IMR-90 (cell line): Measurements from ENCODE around the gene PVALEF. TPM values are rescaled to one million over a fixed set of nuclear protein-coding genes. Genes with fewer than 3 reads are reported as not detected.

Experiments used
- ATAC-seq: fragments of 200-7000 bp; cut with Tn5 transposase; 2 replicates; pipeline ENCODE4 v1.9.1; 2020; ENCODE audit warnings: low read depth, mild to moderate bottlenecking, moderate library complexity
- BruUV-seq: library from RNA; stranded (reverse); fragments of 400-500 nt; replicated peaks from 2 replicates; lab custom pipeline; 2021; lab: Mats Ljungman, UMichigan
- CTCF ChIA-PET: fragments of 300-600 bp; formaldehyde crosslinking; extraction: SDS; loops from one replicate; lab custom pipeline; 2021; ENCODE audit warnings: antibody characterized with exemption; lab: Yijun Ruan, JAX
- POLR2A ChIA-PET: fragments of 300-600 bp; sonication (Branson Sonifier 250); formaldehyde crosslinking; loops from one replicate; lab custom pipeline; 2022; ENCODE audit warnings: antibody characterized with exemption; ENCODE audit not compliant: unreplicated experiment; lab: Charles Lee
- DNase-seq: peaks from one replicate; pipeline ENCODE4 v3.0.0; 2013
- H2AFZ ChIP-seq: replicated peaks from 2 replicates; pipeline ENCODE3; 2013; ENCODE audit warnings: low read length, mild to moderate bottlenecking; ENCODE audit not compliant: poor library complexity
- H2AK5ac ChIP-seq: 2 replicates; pipeline ENCODE4 v1.6.1; 2013; ENCODE audit warnings: low read depth, low read length, inconsistent platforms
- H2AK9ac ChIP-seq: replicated peaks from 2 replicates; pipeline ENCODE3; 2013; ENCODE audit warnings: mild to moderate bottlenecking, low read depth, low read length, moderate library complexity; ENCODE audit not compliant: poor library complexity
- H2BK120ac ChIP-seq: 2 replicates; pipeline ENCODE4 v1.6.1; 2013; ENCODE audit warnings: low read depth, low read length, inconsistent platforms
- H2BK15ac ChIP-seq: 3 replicates; pipeline ENCODE4 v1.6.1; 2013; ENCODE audit warnings: low read depth, low read length, inconsistent platforms
- H2BK20ac ChIP-seq: 2 replicates; pipeline ENCODE4 v1.6.1; 2013; ENCODE audit warnings: low read depth, mild to moderate bottlenecking, inconsistent platforms, low read length, moderate library complexity
- H2BK5ac ChIP-seq: 2 replicates; pipeline ENCODE4 v1.6.1; 2013; ENCODE audit warnings: mild to moderate bottlenecking, low read depth, low read length, inconsistent platforms; ENCODE audit not compliant: poor library complexity, severe bottlenecking
- H3K14ac ChIP-seq: replicated peaks from 2 replicates; pipeline ENCODE4 v1.6.1; 2013; ENCODE audit warnings: low read depth, low read length, inconsistent platforms
- H3K18ac ChIP-seq: 2 replicates; pipeline ENCODE4 v1.6.1; 2013; ENCODE audit warnings: low read depth, low read length, control low read depth
- H3K23ac ChIP-seq: 2 replicates; pipeline ENCODE4 v1.6.1; 2013; ENCODE audit warnings: low read depth, low read length, inconsistent platforms
- H3K27ac ChIP-seq: 2 replicates; pipeline ENCODE4 v1.5.1; 2013; ENCODE audit warnings: mild to moderate bottlenecking, control low read depth, low read length; ENCODE audit not compliant: insufficient read depth
- H3K27me3 ChIP-seq: 2 replicates; pipeline ENCODE4 v1.6.1; 2013; ENCODE audit warnings: low read length; ENCODE audit not compliant: control insufficient read depth, insufficient read depth
- H3K36me3 ChIP-seq: 2 replicates; pipeline ENCODE4 v1.6.1; 2013; ENCODE audit warnings: low read length, mixed read lengths; ENCODE audit not compliant: control insufficient read depth, insufficient read depth
- H3K4ac ChIP-seq: 2 replicates; pipeline ENCODE4 v1.6.1; 2013; ENCODE audit warnings: low read depth, low read length, inconsistent platforms
- H3K4me1 ChIP-seq: 2 replicates; pipeline ENCODE4 v1.6.1; 2013; ENCODE audit warnings: low read length, mixed read lengths; ENCODE audit not compliant: control insufficient read depth, insufficient read depth
- H3K4me2 ChIP-seq: 2 replicates; pipeline ENCODE4 v1.6.1; 2013; ENCODE audit warnings: low read depth, mild to moderate bottlenecking, control low read depth, low read length, moderate library complexity
- H3K4me3 ChIP-seq: 2 replicates; pipeline ENCODE4 v1.5.1; 2013; ENCODE audit warnings: low read depth, mild to moderate bottlenecking, control low read depth, low read length, moderate library complexity; ENCODE audit not compliant: insufficient read depth
- H3K56ac ChIP-seq: 2 replicates; pipeline ENCODE4 v1.6.1; 2013; ENCODE audit warnings: low read length, inconsistent platforms; ENCODE audit not compliant: insufficient read depth; ENCODE audit errors: extremely low read depth
- H3K79me1 ChIP-seq, 2 experiments: 2 replicates each; pipeline ENCODE4 v1.6.1; 2013; ENCODE audit warnings: low read length in 2 of 2, inconsistent platforms in 1 of 2, low read depth in 1 of 2
- H3K9ac ChIP-seq: 2 replicates; pipeline ENCODE4 v1.6.1; 2013; ENCODE audit warnings: low read depth, low read length, control low read depth
- H3K9me1 ChIP-seq: 2 replicates; pipeline ENCODE4 v1.6.1; 2013; ENCODE audit warnings: low read length, inconsistent platforms; ENCODE audit not compliant: insufficient read depth
- H3K9me3 ChIP-seq: 2 replicates; pipeline ENCODE4 v1.6.1; 2013; ENCODE audit warnings: low read length; ENCODE audit not compliant: control insufficient read depth, insufficient read depth
- H4K20me1 ChIP-seq: 2 replicates; pipeline ENCODE4 v1.6.1; 2013; ENCODE audit warnings: low read length, inconsistent platforms; ENCODE audit not compliant: insufficient read depth
- H4K5ac ChIP-seq: 2 replicates; pipeline ENCODE4 v1.6.1; 2013; ENCODE audit warnings: mild to moderate bottlenecking, low read depth, low read length, control low read depth
- H4K8ac ChIP-seq, 2 experiments: 2 replicates each; pipeline ENCODE4 v1.6.1; 2013; ENCODE audit warnings: low read depth in 2 of 2, low read length in 2 of 2, control low read depth in 1 of 2, inconsistent platforms in 1 of 2
- H4K91ac ChIP-seq: 2 replicates; pipeline ENCODE4 v1.6.1; 2013; ENCODE audit warnings: low read depth, low read length, inconsistent platforms; ENCODE audit not compliant: insufficient read depth
- BHLHE40 ChIP-seq: fragments of 150-350 bp; IDR thresholded peaks from 2 replicates; pipeline ENCODE4 v1.6.1; 2016; ENCODE audit warnings: mild to moderate bottlenecking, low read depth, low read length
- FOS ChIP-seq: fragments of 150-350 bp; IDR thresholded peaks from 2 replicates; pipeline ENCODE4 v1.6.1; 2016; ENCODE audit warnings: low read depth, low read length
- MAFK ChIP-seq: IDR thresholded peaks from 2 replicates; pipeline ENCODE4 v1.6.1; 2012; ENCODE audit warnings: low read depth, low read length, improper control_type of control experiment
- MAZ ChIP-seq: IDR thresholded peaks from 2 replicates; pipeline ENCODE4 v1.6.1; 2012; ENCODE audit warnings: low read depth, mild to moderate bottlenecking, low read length, improper control_type of control experiment, moderate library complexity, borderline replicate concordance
- MXI1 ChIP-seq: IDR thresholded peaks from 2 replicates; pipeline ENCODE4 v1.6.1; 2012; ENCODE audit warnings: low read depth, mild to moderate bottlenecking, low read length, moderate library complexity, borderline replicate concordance
- POLR2A ChIP-seq: IDR thresholded peaks from 2 replicates; pipeline ENCODE4 v1.6.1; 2012; ENCODE audit warnings: mild to moderate bottlenecking, low read depth, low read length
- RFX5 ChIP-seq: IDR thresholded peaks from 2 replicates; pipeline ENCODE4 v1.8.0; 2012; ENCODE audit warnings: low read depth, mild to moderate bottlenecking, low read length, moderate library complexity
- WGBS, 2 experiments: methylation state at CpG; one replicate each; pipeline versions ENCODE4 v1.1.5 to v1.1.7; 2013; ENCODE audit warnings: missing lambda C conversion rate in 2 of 2; ENCODE audit not compliant: insufficient read length in 1 of 2; ENCODE audit errors: extremely low coverage in 2 of 2; 5-methylcytosine and 5-hydroxymethylcytosine counted together
- dilution Hi-C: fragments of 300-500 bp; cut with HindIII; formaldehyde crosslinking; loops from one replicate; pipeline ENCODE4 v1.14.3; 2018; ENCODE audit warnings: low sequenced_read_pairs; ENCODE audit not compliant: unreplicated experiment
- in situ Hi-C: fragments of 300-500 bp; cut with MboI; formaldehyde crosslinking; loops from 3 replicates; pipeline ENCODE4 v1.14.3; 2019; ENCODE audit warnings: low sequenced_read_pairs, inconsistent platforms, mixed read lengths
- intact Hi-C: fragments of 100-400 bp; cut with micrococcal nuclease; formaldehyde crosslinking; loops from 2 replicates; pipeline ENCODE4 v1.10.0; 2022
- polyA plus RNA-seq, 3 experiments: library from polyadenylated mRNA; depleted of rRNA; stranded (reverse); fragments of >200 nt; gene quantifications; 2 replicates each; pipeline ENCODE4 v1.2.3, GENCODE V29; 2012; ENCODE audit warnings: low replicate concordance in 1 of 3
- total RNA-seq: library from RNA; depleted of rRNA; stranded (reverse); fragments of >200 nt; gene quantifications from 2 replicates; pipeline ENCODE4 v1.2.3, GENCODE V29; 2012
- TF ChIP-seq, protein P1 (sequence below): conservative IDR thresholded peaks from 2 replicates; pipeline ENCODE4 v1.5.1; 2012; ENCODE audit warnings: mild to moderate bottlenecking, low read depth, low read length, improper control_type of control experiment

PVALEF gene
- total and polyA plus RNA-seq, 2 of the 4 experiments (the other 2 are of a cell fraction) = not detected

GRCh38 chr17:81217491-81217890 lies 52.2 kb downstream of the PVALEF start:
- dilution Hi-C loops (no loop called here), in situ Hi-C loops (no loop called here), intact Hi-C loops (no loop called here)
- no peak overlapping the region for H2BK20ac ChIP-seq
- no peak for TF ChIP-seq POLR2A
- TF ChIP-seq MXI1 = no peak
- TF ChIP-seq BHLHE40 = no peak
- no peak for TF ChIP-seq RFX5
- no peak for TF ChIP-seq MAZ
- TF ChIP-seq, protein P1, sequence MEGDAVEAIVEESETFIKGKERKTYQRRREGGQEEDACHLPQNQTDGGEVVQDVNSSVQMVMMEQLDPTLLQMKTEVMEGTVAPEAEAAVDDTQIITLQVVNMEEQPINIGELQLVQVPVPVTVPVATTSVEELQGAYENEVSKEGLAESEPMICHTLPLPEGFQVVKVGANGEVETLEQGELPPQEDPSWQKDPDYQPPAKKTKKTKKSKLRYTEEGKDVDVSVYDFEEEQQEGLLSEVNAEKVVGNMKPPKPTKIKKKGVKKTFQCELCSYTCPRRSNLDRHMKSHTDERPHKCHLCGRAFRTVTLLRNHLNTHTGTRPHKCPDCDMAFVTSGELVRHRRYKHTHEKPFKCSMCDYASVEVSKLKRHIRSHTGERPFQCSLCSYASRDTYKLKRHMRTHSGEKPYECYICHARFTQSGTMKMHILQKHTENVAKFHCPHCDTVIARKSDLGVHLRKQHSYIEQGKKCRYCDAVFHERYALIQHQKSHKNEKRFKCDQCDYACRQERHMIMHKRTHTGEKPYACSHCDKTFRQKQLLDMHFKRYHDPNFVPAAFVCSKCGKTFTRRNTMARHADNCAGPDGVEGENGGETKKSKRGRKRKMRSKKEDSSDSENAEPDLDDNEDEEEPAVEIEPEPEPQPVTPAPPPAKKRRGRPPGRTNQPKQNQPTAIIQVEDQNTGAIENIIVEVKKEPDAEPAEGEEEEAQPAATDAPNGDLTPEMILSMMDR = no peak
- TF ChIP-seq FOS = no peak
- no peak for TF ChIP-seq MAFK
- no peak overlapping the region for H3K4ac ChIP-seq
- H3K23ac ChIP-seq = no peak overlapping the region
- no peaks in the 10 kb centered on the region for H3K9me3 ChIP-seq
- H3K9ac ChIP-seq = no peak overlapping the region
- H4K8ac ChIP-seq = no peak overlapping the region
- no peak overlapping the region for H3K4me2 ChIP-seq
- no peaks in the 10 kb centered on the region; the same call in 1 of the 2 replicates for H4K20me1 ChIP-seq
- H2AK5ac ChIP-seq = no peak overlapping the region
- no peak overlapping the region for H2BK5ac ChIP-seq
- 94% methylated on average over 10 of the region's 18 CpGs; no CpG with 5 or more reads in 1 of the 2 experiments for WGBS, 2 experiments
- CTCF ChIA-PET = no interaction called here
- no peak overlapping the region for H2BK120ac ChIP-seq
- H3K27ac ChIP-seq = no peak overlapping the region
- no peak overlapping the region for H4K5ac ChIP-seq
- no TSS peak for BruUV-seq
- no peaks in the 10 kb centered on the region; the same call in none of the 2 replicates for H3K9me1 ChIP-seq
- no peaks in the 10 kb centered on the region for H3K27me3 ChIP-seq
- H3K14ac ChIP-seq = no peak overlapping the region
- no peak for DNase-seq
- peaks cover 5% of the 10 kb centered on the region; the same call in 1 of the 2 replicates for H3K36me3 ChIP-seq
- H2BK15ac ChIP-seq = no peak overlapping the region
- no peak for ATAC-seq
- H3K18ac ChIP-seq = no peak overlapping the region
- no peak overlapping the region for H4K91ac ChIP-seq
- no peak overlapping the region for H2AFZ ChIP-seq
- H2AK9ac ChIP-seq = no peak overlapping the region
- H3K4me1 ChIP-seq = peaks cover 6% of the 10 kb centered on the region; the same call in 1 of the 2 replicates
- no peak overlapping the region for H3K4me3 ChIP-seq
- H3K56ac ChIP-seq = no peak overlapping the region
- peaks cover 11 to 23% of the 10 kb centered on the region in 2 experiments; a peak in 3 of 4 replicates for H3K79me1 ChIP-seq
- POLR2A ChIA-PET = no interaction called here
